Mammary epithelial cell (primary cell): ENCODE results near the gene MEF2C.

Experiments used
- EZH2 ChIP-seq: IDR thresholded peaks from 2 replicates; pipeline ENCODE4 v1.6.1; 2012; ENCODE audit warnings: low read length, inconsistent platforms, borderline replicate concordance
- TF ChIP-seq, protein P1 (sequence below), 2 donors: IDR thresholded peaks in 1 of 2; conservative IDR thresholded peaks in 1 of 2; 2 replicates each; pipeline ENCODE4 v1.5.1; 2011 to 2012; ENCODE audit warnings: inconsistent platforms in 2 of 2, low read length in 2 of 2, mild to moderate bottlenecking in 2 of 2, control low read depth in 1 of 2, low read depth in 1 of 2; ENCODE audit not compliant: insufficient read depth in 1 of 2; ENCODE audit errors: extremely low read depth in 1 of 2

DNA sequence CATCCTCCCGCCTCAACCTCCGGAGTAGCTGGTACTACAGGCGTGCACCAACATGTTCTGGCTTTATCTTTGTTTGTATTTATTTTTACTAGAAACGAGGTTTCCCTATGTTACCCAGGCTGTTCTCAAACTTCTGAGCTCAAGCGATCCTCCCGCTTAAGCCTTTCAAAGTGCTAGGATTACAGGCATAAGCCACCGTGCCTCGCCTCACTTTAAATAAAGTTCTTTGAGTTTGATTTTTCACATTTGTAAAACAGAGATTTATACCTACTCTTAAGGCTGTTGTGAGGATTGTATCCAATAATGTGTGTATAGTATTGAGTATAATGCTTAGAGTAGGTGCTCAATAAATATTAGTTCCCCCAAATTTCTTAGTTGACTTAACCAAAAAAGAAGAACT, 75.7 kb downstream of the MEF2C start:
- TF ChIP-seq, protein P1, sequence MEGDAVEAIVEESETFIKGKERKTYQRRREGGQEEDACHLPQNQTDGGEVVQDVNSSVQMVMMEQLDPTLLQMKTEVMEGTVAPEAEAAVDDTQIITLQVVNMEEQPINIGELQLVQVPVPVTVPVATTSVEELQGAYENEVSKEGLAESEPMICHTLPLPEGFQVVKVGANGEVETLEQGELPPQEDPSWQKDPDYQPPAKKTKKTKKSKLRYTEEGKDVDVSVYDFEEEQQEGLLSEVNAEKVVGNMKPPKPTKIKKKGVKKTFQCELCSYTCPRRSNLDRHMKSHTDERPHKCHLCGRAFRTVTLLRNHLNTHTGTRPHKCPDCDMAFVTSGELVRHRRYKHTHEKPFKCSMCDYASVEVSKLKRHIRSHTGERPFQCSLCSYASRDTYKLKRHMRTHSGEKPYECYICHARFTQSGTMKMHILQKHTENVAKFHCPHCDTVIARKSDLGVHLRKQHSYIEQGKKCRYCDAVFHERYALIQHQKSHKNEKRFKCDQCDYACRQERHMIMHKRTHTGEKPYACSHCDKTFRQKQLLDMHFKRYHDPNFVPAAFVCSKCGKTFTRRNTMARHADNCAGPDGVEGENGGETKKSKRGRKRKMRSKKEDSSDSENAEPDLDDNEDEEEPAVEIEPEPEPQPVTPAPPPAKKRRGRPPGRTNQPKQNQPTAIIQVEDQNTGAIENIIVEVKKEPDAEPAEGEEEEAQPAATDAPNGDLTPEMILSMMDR (conservative IDR thresholded peaks at IDR 0.05 in 1 of 2, IDR thresholded peaks at IDR 0.05 in 1 of 2; ENCODE audit: extremely low read depth in 1 of 2, insufficient read depth in 1 of 2, low read depth in 1 of 2, low read length in 2 of 2), result no peak
- TF ChIP-seq EZH2, result no peak
